Gastroesophageal sphincter (tissue), 3 donors: ENCODE measurements around the gene CC2D1A.

Experiments
- CTCF ChIP-seq, 4 experiments: fragments of 200-600 bp in 2 of 4; fragments of 450-650 bp in 2 of 4; sonication (generic) in 1 of 4; IDR thresholded peaks; one replicate each; pipeline ENCODE4 v1.5.1; 2017 to 2019; ENCODE audit warnings: antibody characterized with exemption in 4 of 4, mild to moderate bottlenecking in 2 of 4, moderate library complexity in 2 of 4
- POLR2A ChIP-seq, 2 donors: fragments of 450-650 bp; IDR thresholded peaks; one replicate each; pipeline ENCODE4 v1.6.1; 2017; ENCODE audit warnings: antibody characterized with exemption in 2 of 2, mild to moderate bottlenecking in 2 of 2, moderate library complexity in 1 of 2
- POLR2AphosphoS5 ChIP-seq: sonication (generic); formaldehyde crosslinking; IDR thresholded peaks from one replicate; pipeline ENCODE4 v1.6.1; 2017; ENCODE audit warnings: antibody characterized with exemption

GRCh38 chr19:13890136-13890535, 15.9 kb upstream of the CC2D1A start:
- TF ChIP-seq CTCF (IDR thresholded peaks at IDR 0.05): no peak
- TF ChIP-seq POLR2A (IDR thresholded peaks at IDR 0.05): no peak
- TF ChIP-seq POLR2AphosphoS5: no peak
